Tibial artery (tissue), 4 donors: ENCODE results near the gene TIAM2.

Experiments
- DNase-seq, 2 donors: peaks; one replicate each; pipeline ENCODE4 v3.0.0-alpha.2; 2019
- H3K27ac ChIP-seq, 2 donors: fragments of 200-600 bp; sonication (generic) in 1 of 2; 1 replicate in 1 of 2; 2 replicates in 1 of 2; pipeline ENCODE4 v1.5.1; 2018 to 2019; ENCODE audit warnings: mild to moderate bottlenecking in 1 of 2
- H3K27me3 ChIP-seq, 2 donors: fragments of 200-600 bp; sonication (generic) in 1 of 2; one replicate each; pipeline versions ENCODE4 v1.5.1 to v1.6.0; 2016 to 2019
- H3K36me3 ChIP-seq, 3 donors: fragments of 200-600 bp; sonication (generic) in 2 of 3; one replicate each; pipeline ENCODE4 v1.5.1; 2016 to 2019; ENCODE audit warnings: mild to moderate bottlenecking in 2 of 3
- H3K4me1 ChIP-seq, 4 donors: fragments of 200-600 bp; sonication (generic) in 2 of 4; 1 replicate in 3 of 4; 2 replicates in 1 of 4; pipeline ENCODE4 v1.5.1; 2016 to 2019
- H3K4me3 ChIP-seq, 2 donors: fragments of 200-600 bp; sonication (generic) in 1 of 2; 1 replicate in 1 of 2; 2 replicates in 1 of 2; pipeline ENCODE4 v1.5.1; 2018 to 2019; ENCODE audit warnings: mild to moderate bottlenecking in 2 of 2
- H3K9me3 ChIP-seq, 3 donors: fragments of 200-600 bp; sonication (generic) in 1 of 3; one replicate each; pipeline ENCODE4 v1.5.1; 2016 to 2019
- intact Hi-C: fragments of 100-400 bp; cut with DNase I; formaldehyde crosslinking; loops from one replicate; pipeline ENCODE4 v1.15.0; 2023; ENCODE audit warnings: low total_unique reads
- TF ChIP-seq, protein P1 (sequence below), 2 experiments: fragments of 200-600 bp in 1 of 2; fragments of 450-650 bp in 1 of 2; IDR thresholded peaks; one replicate each; pipeline ENCODE4 v1.5.1; 2017 to 2019; ENCODE audit warnings: antibody characterized with exemption in 2 of 2, mild to moderate bottlenecking in 1 of 2, moderate library complexity in 1 of 2

The TIAM2 gene

GRCh38 chr6:154984146-154984545 lies 11.0 kb upstream of the TIAM2 start:
- H3K4me1 ChIP-seq, result peaks cover 0 to 8% (median 0%) of the 10 kb centered on the region in 4 donors
- TF ChIP-seq, protein P1, sequence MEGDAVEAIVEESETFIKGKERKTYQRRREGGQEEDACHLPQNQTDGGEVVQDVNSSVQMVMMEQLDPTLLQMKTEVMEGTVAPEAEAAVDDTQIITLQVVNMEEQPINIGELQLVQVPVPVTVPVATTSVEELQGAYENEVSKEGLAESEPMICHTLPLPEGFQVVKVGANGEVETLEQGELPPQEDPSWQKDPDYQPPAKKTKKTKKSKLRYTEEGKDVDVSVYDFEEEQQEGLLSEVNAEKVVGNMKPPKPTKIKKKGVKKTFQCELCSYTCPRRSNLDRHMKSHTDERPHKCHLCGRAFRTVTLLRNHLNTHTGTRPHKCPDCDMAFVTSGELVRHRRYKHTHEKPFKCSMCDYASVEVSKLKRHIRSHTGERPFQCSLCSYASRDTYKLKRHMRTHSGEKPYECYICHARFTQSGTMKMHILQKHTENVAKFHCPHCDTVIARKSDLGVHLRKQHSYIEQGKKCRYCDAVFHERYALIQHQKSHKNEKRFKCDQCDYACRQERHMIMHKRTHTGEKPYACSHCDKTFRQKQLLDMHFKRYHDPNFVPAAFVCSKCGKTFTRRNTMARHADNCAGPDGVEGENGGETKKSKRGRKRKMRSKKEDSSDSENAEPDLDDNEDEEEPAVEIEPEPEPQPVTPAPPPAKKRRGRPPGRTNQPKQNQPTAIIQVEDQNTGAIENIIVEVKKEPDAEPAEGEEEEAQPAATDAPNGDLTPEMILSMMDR (IDR thresholded peaks at IDR 0.05), result no peak
- H3K4me3 ChIP-seq, result no peak overlapping the region
- intact Hi-C loops, result no loop called here
- no peak overlapping the region for H3K27ac ChIP-seq
- no peaks in the 10 kb centered on the region for H3K27me3 ChIP-seq
- no peak for DNase-seq
- no peaks in the 10 kb centered on the region for H3K9me3 ChIP-seq
- H3K36me3 ChIP-seq, result no peaks in the 10 kb centered on the region

- no peak overlapping the region for H3K4me3 ChIP-seq
- TF ChIP-seq, protein P1 (IDR thresholded peaks at IDR 0.05), result no peak
- H3K36me3 ChIP-seq, result peaks cover 0 to 3% (median 0%) of the 10 kb centered on the region in 3 donors
- no peaks in the 10 kb centered on the region for H3K27me3 ChIP-seq
- DNase-seq, result no peak
- peaks cover 0 to 8% (median 0%) of the 10 kb centered on the region in 4 donors for H3K4me1 ChIP-seq
- no peaks in the 10 kb centered on the region for H3K9me3 ChIP-seq
- intact Hi-C loops, result no loop called here
- no peak overlapping the region for H3K27ac ChIP-seq
These were observed 8.3 kb upstream of the TIAM2 start for GRCh38 chr6:154986787-154987235.

- Histone ChIP-seq H3K4me3 (no peak overlapping the region), H3K9me3 (no peaks in the 10 kb centered on the region), H3K4me1 (peaks cover 0 to 8% (median 0%) of the 10 kb centered on the region in 4 donors), H3K27ac (no peak overlapping the region), H3K27me3 (no peaks in the 10 kb centered on the region), H3K36me3 (peaks cover 0 to 3% (median 0%) of the 10 kb centered on the region in 3 donors)
- DNase-seq, result no peak
- intact Hi-C loops, result no loop called here
- TF ChIP-seq, protein P1 (IDR thresholded peaks at IDR 0.05), result no peak
These were observed 5.7 kb upstream of the TIAM2 start for GRCh38 chr6:154989448-154989847.

DNA sequence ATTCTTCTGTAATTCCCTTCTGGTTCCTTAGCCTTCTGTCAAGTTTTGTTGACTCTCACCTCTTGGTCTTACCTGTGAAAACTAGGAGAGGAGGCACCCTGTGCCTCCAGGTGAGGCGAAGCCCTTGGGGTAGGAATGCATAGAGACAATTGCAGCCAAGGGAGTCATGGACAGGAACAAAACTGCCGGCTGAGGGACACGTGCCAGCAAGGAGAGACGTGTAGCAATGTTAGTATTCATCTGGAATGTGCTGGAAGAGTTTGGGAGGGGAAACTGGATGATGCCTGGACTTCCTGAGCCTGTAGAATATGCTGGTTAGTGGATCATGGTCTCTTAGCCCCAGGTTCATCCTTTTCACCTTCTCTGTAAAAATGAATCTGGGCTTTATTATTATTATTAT lies 3.9 kb upstream of the TIAM2 start:
- H3K27me3 ChIP-seq, result no peaks in the 10 kb centered on the region
- H3K4me3 ChIP-seq, result no peak overlapping the region
- peaks cover 0 to 14% (median 2%) of the 10 kb centered on the region in 4 donors for H3K4me1 ChIP-seq
- no peak for DNase-seq
- intact Hi-C loops, result no loop called here
- peaks cover 0 to 3% (median 0%) of the 10 kb centered on the region in 3 donors for H3K36me3 ChIP-seq
- no peaks in the 10 kb centered on the region for H3K9me3 ChIP-seq
- TF ChIP-seq, protein P1 (IDR thresholded peaks at IDR 0.05), result no peak
- no peak overlapping the region for H3K27ac ChIP-seq

- TF ChIP-seq, protein P1 (IDR thresholded peaks at IDR 0.05), result no peak
- Histone ChIP-seq H3K36me3 (peaks cover 0 to 3% (median 0%) of the 10 kb centered on the region in 3 donors), H3K4me1 (peaks cover 0 to 9% (median 4%) of the 10 kb centered on the region in 4 donors), H3K27me3 (no peaks in the 10 kb centered on the region), H3K27ac (no peak overlapping the region), H3K4me3 (no peak overlapping the region), H3K9me3 (no peaks in the 10 kb centered on the region)
- intact Hi-C loops, result no loop called here
- DNase-seq, result no peak
These were observed 2.1 kb upstream of the TIAM2 start for GRCh38 chr6:154993026-154993425.

DNA sequence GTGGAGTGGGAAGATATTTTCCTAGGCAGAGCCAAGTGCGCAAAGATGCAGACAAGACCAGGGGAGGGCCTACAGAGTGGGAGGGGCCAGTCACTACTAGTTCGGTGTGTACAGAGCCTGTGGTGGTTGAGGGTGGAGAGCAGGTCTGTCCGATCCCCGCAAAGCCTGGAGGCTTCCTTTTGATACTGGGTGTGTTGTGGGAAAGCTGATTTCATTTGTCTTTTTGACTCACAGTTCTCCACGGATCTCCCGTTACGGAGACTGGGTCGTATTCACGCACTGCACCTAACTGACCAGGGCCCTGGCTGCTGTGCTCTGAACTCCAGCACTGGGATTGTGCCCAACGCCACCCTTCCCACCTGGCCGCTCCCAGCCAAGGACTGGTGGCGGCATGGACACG lies 1.4 kb upstream of the TIAM2 start:
- Histone ChIP-seq H3K9me3 (no peaks in the 10 kb centered on the region), H3K4me3 (no peak overlapping the region), H3K27me3 (no peaks in the 10 kb centered on the region), H3K27ac (no peak overlapping the region), H3K36me3 (peaks cover 0 to 3% (median 0%) of the 10 kb centered on the region in 3 donors), H3K4me1 (peaks cover 0 to 9% (median 4%) of the 10 kb centered on the region in 4 donors)
- no peak for DNase-seq
- intact Hi-C loops, result no loop called here
- TF ChIP-seq, protein P1 (IDR thresholded peaks at IDR 0.05), result no peak
